ENCODE measurements around the gene FRMD5. TPM values are rescaled to one million over a fixed set of nuclear protein-coding genes. Genes with fewer than 3 reads are reported as not detected.

FRMD5 gene
- polyA plus RNA-seq, 2 of the 4 experiments (the other 2 are of a cell fraction) = 2.5 to 3.6 TPM

Small RNA genes within 50 kb of the gene (small RNA-seq; reads per million reads assigned to genes)
- gene RF00019 = 0 reads per million in 6 experiments

Other genes starting within 250 kb of the FRMD5 start
- gene GOLM2, start 93.4 kb upstream of the FRMD5 start, polyA plus RNA-seq (2011; rRNA removed) = 48.3 and 52.0 TPM in 2 replicates
- 34.7 to 41.1 TPM (median 35.4 TPM) in 3 replicates for gene GOLM2, start 93.4 kb upstream of the FRMD5 start, polyA plus RNA-seq (2017; fragmentation: RNase III; extraction: RNeasy Plus Mini Kit Qiagen cat#74134 plus additional on column Dnase treatment)
- gene CTDSPL2, start 232.4 kb upstream of the FRMD5 start, polyA plus RNA-seq (2011; rRNA removed) = 36.4 and 50.1 TPM in 2 replicates
- 15.4 to 18.4 TPM (median 17.1 TPM) in 3 replicates for gene CTDSPL2, start 232.4 kb upstream of the FRMD5 start, polyA plus RNA-seq (2017; fragmentation: RNase III; extraction: RNeasy Plus Mini Kit Qiagen cat#74134 plus additional on column Dnase treatment)